ENCODE measurements around the gene PAPSS1. TPM values are rescaled to one million over a fixed set of nuclear protein-coding genes. Genes with fewer than 3 reads are reported as not detected.

The PAPSS1 gene
- total RNA-seq, 4 donors from 2014 or later, result 22.7 to 35.3 (median 29.6) TPM

- TF ChIP-seq, protein P1, sequence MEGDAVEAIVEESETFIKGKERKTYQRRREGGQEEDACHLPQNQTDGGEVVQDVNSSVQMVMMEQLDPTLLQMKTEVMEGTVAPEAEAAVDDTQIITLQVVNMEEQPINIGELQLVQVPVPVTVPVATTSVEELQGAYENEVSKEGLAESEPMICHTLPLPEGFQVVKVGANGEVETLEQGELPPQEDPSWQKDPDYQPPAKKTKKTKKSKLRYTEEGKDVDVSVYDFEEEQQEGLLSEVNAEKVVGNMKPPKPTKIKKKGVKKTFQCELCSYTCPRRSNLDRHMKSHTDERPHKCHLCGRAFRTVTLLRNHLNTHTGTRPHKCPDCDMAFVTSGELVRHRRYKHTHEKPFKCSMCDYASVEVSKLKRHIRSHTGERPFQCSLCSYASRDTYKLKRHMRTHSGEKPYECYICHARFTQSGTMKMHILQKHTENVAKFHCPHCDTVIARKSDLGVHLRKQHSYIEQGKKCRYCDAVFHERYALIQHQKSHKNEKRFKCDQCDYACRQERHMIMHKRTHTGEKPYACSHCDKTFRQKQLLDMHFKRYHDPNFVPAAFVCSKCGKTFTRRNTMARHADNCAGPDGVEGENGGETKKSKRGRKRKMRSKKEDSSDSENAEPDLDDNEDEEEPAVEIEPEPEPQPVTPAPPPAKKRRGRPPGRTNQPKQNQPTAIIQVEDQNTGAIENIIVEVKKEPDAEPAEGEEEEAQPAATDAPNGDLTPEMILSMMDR (IDR thresholded peaks at IDR 0.05), result no peak
- no peak for TF ChIP-seq POLR2A (IDR thresholded peaks at IDR 0.05)
- intact Hi-C loops (cut with DNase I), result no loop called here
- Histone ChIP-seq H3K27ac (no peak overlapping the region), H3K4me1 (no peaks in the 10 kb centered on the region), H3K27me3 (no peaks in the 10 kb centered on the region), H3K36me3 (no peaks in the 10 kb centered on the region), H3K4me3 (replicated peaks in 1 of 3) (no peak overlapping the region), H3K9me3 (no peaks in the 10 kb centered on the region)
- DNase-seq, result no peak
- 87 to 89% methylated on average over 2 of the region's 2 CpGs for WGBS, 2 donors
Observed at GRCh38 chr4:107693132-107693531, 26.9 kb downstream of the PAPSS1 start.

GRCh38 chr4:107692202-107692601, 27.8 kb downstream of the PAPSS1 start:
- H3K27me3 ChIP-seq, result no peaks in the 10 kb centered on the region
- no peak for DNase-seq
- H3K9me3 ChIP-seq, result no peaks in the 10 kb centered on the region
- H3K27ac ChIP-seq, result no peak overlapping the region
- 83 to 84% methylated on average over 3 of the region's 3 CpGs for WGBS, 2 donors
- H3K4me3 ChIP-seq (replicated peaks in 1 of 3), result no peak overlapping the region
- intact Hi-C loops (cut with DNase I), result no loop called here
- no peaks in the 10 kb centered on the region for H3K4me1 ChIP-seq
- TF ChIP-seq, protein P1 (IDR thresholded peaks at IDR 0.05), result no peak
- TF ChIP-seq POLR2A (IDR thresholded peaks at IDR 0.05), result no peak
- no peaks in the 10 kb centered on the region for H3K36me3 ChIP-seq

DNA sequence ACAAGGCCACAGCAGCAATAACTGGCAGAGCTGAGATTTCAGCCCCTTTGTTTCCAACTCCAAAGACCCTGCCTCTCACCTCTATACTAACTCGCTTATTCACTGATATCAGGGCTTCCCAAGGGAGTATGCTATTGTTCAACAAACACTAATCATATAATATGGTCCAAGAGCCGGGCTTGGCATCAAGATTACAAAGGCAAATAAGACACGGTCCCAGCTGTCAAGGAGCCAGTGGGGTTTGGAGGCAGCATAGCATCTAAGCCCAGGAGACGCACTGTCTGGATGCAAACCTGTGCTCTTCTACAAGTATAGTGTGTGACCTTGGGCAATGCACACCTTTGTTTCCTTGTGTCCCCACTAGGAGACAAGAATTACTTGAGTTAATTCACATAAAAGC, 28.7 kb downstream of the PAPSS1 start:
- no peaks in the 10 kb centered on the region for H3K27me3 ChIP-seq
- intact Hi-C loops (cut with DNase I), result no loop called here
- no peaks in the 10 kb centered on the region for H3K4me1 ChIP-seq
- no peaks in the 10 kb centered on the region for H3K9me3 ChIP-seq
- no peak overlapping the region for H3K4me3 ChIP-seq (replicated peaks in 1 of 3)
- no peaks in the 10 kb centered on the region for H3K36me3 ChIP-seq
- no peak for TF ChIP-seq POLR2A (IDR thresholded peaks at IDR 0.05)
- TF ChIP-seq, protein P1 (IDR thresholded peaks at IDR 0.05), result no peak
- 93 to 96% methylated on average over 4 of the region's 4 CpGs for WGBS, 2 donors
- no peak for DNase-seq
- H3K27ac ChIP-seq, result no peak overlapping the region

DNA sequence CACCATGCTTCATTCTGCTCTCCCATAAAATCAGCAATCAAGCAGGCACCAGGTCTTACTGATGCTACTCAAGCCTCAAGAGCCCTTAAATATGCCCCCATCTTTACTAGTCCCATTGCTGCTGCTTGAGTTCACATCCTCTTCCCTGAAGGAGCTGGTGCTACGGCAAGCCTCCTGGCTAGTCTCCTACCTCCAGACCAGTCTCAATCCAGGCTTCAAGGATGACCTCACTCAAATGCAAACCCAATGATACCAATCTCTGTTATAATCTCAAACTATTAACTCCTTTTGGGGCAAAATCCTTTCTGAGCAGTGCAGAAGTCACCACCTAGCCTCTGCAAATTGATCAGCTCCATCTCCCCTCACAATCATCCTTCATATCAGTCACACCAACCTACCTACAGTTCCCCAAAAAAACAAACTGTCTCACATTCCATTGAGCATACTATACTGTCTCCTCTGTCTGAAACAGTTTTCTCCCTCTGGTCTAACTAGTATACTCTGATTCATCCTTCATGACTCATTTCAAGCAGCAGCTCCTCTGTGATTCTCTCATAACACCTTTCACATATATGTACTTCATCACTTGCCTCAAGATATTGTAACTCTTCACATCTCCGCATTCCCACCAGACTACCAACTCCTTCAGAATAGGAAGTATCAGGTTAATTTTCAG, 30.0 kb downstream of the PAPSS1 start:
- intact Hi-C loops (cut with DNase I), result no loop called here
- Histone ChIP-seq H3K27me3 (no peaks in the 10 kb centered on the region), H3K4me3 (replicated peaks in 1 of 3) (no peak overlapping the region), H3K9me3 (no peaks in the 10 kb centered on the region), H3K36me3 (no peaks in the 10 kb centered on the region), H3K4me1 (no peaks in the 10 kb centered on the region), H3K27ac (no peak overlapping the region)
- no peak for DNase-seq
- TF ChIP-seq, protein P1 (IDR thresholded peaks at IDR 0.05), result no peak
- TF ChIP-seq POLR2A (IDR thresholded peaks at IDR 0.05), result no peak
- WGBS, 2 donors, result 92 to 97% methylated on average over 2 of the region's 2 CpGs

GRCh38 chr4:107688421-107688820, 31.6 kb downstream of the PAPSS1 start:
- intact Hi-C loops (cut with DNase I), result no loop called here
- H3K4me1 ChIP-seq, result peaks cover 0 to 3% of the 10 kb centered on the region in 2 donors

More at GRCh38 chr4:107688421-107688820, 31.6 kb downstream of the PAPSS1 start:
- no peaks in the 10 kb centered on the region for H3K9me3 ChIP-seq
- TF ChIP-seq, protein P1 (IDR thresholded peaks at IDR 0.05), result no peak
- TF ChIP-seq POLR2A (IDR thresholded peaks at IDR 0.05), result no peak
- no peak for DNase-seq
- no peak overlapping the region for H3K4me3 ChIP-seq (replicated peaks in 1 of 3)
- WGBS, 2 donors, result 23 to 29% methylated on average over 1 of the region's 1 CpG
- H3K27me3 ChIP-seq, result no peaks in the 10 kb centered on the region
- no peaks in the 10 kb centered on the region for H3K36me3 ChIP-seq
- H3K27ac ChIP-seq, result no peak overlapping the region

All from thyroid gland (tissue), 4 donors.